ENCODE results near the gene HDLBP. TPM values are rescaled to one million over a fixed set of nuclear protein-coding genes. Genes with fewer than 3 reads are reported as not detected.
"Not testable (repeated sequence)": the region's sequence is repeated elsewhere in the genome, so short reads cannot be mapped to it uniquely, and the experiment has no call there.

HDLBP gene
- total RNA-seq, 1 experiment from 2014 or later = 606 TPM

- no peak for DNase-seq (ENCODE audit: extremely low read depth, low read depth)
Measured at GRCh38 chr2:241199897-241200821, 115.3 kb downstream of the HDLBP start.

DNA sequence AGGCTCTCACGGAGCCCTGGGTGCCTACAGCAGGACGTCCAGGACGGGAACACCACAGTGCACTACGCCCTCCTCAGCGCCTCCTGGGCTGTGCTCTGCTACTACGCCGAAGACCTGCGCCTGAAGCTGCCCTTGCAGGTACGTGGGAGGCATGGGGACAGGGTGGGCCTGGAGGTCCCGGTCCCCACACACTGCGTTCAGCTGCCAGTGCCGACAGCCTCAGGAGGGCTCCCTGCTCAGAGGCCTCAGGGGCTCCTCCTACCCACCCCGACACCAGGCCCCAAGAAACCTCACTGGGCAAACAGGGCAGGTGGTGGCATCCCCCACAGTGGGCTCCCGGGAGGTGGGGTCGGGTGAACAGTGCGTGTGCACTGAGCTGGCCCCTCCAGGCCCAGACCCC lies 116.2 kb downstream of the HDLBP start:
- DNase-seq (ENCODE audit: extremely low read depth, low read depth) = no peak

- no peak for DNase-seq (ENCODE audit: extremely low read depth, low read depth)
Measured at GRCh38 chr2:241198381-241199279, 116.8 kb downstream of the HDLBP start.

DNA sequence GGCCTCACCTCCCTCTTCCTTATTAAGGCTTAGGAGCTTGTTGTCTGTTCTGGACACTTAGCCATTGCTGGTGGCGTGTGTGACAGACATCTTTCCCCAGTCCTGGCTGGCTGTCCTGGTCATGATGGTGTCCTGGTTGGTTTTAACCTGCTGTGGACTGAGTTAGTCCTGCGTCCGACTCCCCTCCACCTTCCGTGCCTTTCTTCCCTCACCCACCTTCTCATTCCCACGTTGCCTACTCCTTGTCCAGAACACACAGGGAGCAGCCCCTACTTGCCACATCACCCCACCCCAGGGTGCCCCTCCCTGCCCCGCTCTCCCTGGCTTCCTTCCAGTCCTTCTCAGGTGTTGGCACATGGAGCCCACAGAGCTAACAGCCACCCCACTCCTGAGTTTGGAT lies 117.5 kb downstream of the HDLBP start:
- DNase-seq (ENCODE audit: extremely low read depth, low read depth) = no peak

DNA sequence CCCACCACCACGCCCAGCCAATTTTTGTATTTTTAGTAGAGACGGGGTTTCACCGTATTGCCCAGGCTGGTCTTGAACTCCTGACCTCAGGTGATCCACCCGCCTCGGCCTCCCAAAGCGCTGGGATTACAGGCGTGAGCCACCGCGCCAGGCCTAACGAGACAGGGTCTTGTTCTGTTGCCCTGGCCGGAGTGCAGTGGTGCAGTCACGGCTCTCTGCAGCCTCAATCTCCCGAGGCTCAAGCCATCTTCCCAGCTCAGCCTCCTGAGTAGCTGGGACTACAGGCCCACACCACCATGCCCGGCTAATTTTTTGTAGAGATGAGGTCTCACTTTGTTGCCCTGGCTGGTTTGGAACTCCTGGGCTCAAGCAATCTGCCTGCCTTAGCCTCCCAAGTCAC lies 118.2 kb downstream of the HDLBP start:
- not testable (repeated sequence) for DNase-seq (ENCODE audit: extremely low read depth, low read depth)

- DNase-seq (ENCODE audit: extremely low read depth, low read depth) = no peak
Measured at GRCh38 chr2:241195506-241196130, 119.9 kb downstream of the HDLBP start.

DNA sequence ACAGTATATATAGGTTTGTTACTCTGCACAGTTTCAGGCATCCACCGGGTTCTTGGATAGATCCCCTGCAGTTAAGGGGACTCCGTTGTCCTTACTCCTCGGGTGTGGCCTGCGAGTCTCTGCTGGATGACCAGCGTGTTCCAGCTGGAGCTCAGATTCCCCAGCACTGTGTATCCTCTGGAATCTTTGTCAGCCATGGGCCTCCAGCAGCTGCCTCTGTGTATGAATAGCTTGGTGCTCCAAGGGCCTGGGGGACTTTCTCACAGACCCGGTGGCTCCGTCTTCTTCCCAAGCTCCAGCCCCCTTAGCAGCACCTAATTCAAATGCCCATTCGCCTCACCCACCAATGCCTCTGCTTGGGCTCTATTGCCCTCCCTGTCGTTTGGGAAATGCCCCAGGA lies 120.7 kb downstream of the HDLBP start:
- no peak for DNase-seq (ENCODE audit: extremely low read depth, low read depth)

DNA sequence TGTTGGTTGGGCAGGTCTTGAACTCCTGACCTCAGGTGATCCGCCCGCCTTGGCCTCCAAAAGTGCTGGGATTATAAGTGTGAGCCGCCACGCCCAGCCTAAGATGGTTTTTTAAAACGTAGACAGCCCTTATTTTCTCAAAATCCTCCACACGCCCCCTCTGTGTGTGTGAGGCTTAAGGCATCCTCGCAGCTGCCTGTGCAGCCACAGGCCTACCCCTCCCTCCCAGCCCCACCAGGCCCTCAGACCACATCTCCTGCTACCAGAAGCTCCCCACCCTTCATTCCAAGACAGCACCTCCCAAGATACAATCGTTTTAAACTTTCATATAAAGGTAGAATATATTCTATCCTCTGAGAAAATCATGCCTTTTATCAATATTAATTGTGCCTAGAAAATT lies 122.2 kb downstream of the HDLBP start:
- DNase-seq (ENCODE audit: extremely low read depth, low read depth) = no peak

DNA sequence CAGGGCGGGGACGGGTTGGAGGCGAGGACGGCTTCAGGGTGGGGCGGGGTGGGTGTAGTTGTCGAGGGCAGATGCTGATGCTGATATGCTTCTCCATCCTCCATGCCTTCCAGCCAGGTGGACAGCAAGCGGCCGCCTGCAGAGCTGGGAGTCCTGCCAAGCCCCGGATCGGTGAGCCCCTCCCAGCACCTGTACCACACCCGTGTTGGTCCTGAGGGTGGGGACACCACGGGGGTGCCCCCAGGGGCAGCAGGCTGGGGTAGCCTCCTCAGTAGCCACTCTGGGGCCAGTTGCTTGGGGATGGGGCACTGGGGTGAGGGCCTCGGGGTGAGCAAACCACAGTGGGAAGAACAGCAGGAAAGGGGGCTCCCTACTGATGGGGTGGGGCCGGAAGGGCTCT lies 124.4 kb downstream of the HDLBP start:
- DNase-seq (ENCODE audit: extremely low read depth, low read depth) = no peak

GRCh38 chr2:241190291-241190981 lies 125.0 kb downstream of the HDLBP start:
- no peak for DNase-seq (ENCODE audit: extremely low read depth, low read depth)

- DNase-seq (ENCODE audit: extremely low read depth, low read depth) = no peak
Measured at GRCh38 chr2:241189856-241190201, 125.6 kb downstream of the HDLBP start.

GRCh38 chr2:241189093-241189855 lies 126.2 kb downstream of the HDLBP start:
- no peak for DNase-seq (ENCODE audit: extremely low read depth, low read depth)

DNA sequence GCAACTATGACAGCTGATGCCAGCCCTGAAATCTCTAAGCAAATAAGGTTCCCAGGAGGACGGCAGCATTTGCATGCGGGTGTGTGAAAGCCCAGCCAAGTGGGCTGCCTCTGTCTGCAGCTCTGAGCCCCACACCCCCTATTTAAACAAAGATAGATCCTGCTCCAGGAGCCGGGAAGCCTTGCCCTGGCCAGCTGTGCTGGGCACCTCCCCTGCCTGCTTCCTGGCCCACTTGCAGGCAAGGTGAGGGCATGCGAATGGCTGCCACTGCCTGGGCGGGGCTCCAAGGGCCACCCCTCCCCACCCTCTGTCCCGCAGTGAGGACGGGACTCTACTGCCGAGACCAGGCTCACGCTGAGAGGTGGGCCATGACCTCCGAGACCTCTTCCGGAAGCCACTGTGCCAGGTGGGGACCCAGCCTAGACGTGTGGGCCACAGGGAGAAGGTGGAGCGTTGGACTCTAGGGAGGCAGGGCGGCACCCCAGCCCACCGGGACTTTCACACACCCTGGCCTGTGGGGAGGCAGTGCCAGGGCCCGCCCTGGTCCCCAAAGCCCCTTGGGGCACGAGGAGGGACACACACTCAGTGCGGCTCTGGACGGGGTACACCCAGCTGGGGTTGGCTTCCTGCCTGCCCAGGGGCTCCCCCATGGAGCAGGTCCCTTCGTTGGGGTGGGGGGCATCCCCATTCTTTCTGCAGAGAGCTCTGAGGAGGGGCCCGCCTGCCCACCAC lies 126.9 kb downstream of the HDLBP start, which contains the start of gene ANO7:
Gene ANO7 (plus strand): TSS at position 317 of the 732 bp plus-strand sequence. CDS start 1,387 bp downstream, outside the sequence.
- no peak for DNase-seq (ENCODE audit: extremely low read depth, low read depth)

DNA sequence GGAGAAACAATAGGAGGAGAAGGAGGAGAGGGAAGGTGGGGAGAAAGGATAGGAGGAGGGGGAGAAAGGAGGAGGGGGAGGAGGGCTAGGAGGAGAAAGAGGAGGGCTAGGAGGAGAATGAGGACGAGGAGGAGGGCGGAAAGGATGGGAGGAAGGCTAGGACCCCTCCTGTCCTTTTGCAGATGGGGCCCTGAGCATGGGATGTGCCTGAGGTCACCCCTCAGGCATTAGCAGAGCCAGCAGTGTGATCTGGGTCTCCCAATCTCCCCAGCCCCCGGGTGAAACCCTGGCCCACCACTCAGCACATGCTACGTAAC lies 127.6 kb downstream of the HDLBP start:
- DNase-seq (ENCODE audit: extremely low read depth, low read depth) = no peak

GRCh38 chr2:241187101-241187917 lies 128.2 kb downstream of the HDLBP start:
- no peak for DNase-seq (ENCODE audit: extremely low read depth, low read depth)

GRCh38 chr2:241185961-241186360 lies 129.5 kb downstream of the HDLBP start:
- DNase-seq (ENCODE audit: extremely low read depth, low read depth) = no peak

DNA sequence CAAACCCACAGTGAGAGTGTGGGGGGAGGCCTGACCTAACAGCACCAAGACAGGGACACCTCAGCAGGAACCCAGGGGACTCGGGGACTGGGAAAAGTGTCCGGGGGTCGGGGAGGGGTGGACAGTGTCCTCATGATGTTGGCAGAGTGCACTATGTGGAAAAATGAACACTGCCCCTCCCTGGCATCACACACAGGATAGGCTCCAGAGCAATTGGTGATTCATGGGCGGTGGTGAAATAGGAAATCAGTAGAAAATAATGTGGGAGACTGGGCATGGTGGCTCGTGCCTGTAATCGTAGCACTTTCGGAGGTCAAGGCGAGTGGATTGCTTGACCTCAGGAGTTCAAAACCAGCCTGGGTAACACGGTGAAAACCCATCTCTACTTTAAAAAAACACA lies 130.6 kb downstream of the HDLBP start:
- DNase-seq (ENCODE audit: extremely low read depth, low read depth) = no peak

DNA sequence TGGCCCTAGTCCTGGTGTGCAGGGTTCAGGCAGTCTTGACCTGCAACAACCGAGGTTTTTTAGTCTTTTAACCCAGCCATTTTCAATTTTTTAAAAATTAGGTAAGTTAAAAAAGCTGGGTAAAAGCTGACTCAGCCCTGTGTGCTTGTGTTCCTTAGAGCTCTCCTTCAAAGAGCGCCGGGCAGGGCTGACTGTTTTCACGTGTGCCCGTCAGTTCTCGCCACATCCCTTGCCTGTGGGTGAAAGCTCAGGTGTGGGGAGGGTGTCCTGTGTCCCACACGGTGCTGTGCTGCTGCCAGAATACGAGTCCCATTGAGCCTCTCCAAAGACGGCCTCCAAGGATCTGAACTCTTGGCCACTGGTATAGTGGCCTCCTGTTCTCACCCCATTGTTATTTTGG lies 132.3 kb downstream of the HDLBP start:
- DNase-seq (ENCODE audit: extremely low read depth, low read depth) = no peak

Data from NCI-H460 (cell line).